Neural progenitor cell (in vitro differentiated cells): ENCODE data around the gene ERBB4.

Experiments
- CTCF ChIP-seq: fragments of 200-600 bp; sonication (generic); IDR thresholded peaks from 2 replicates; pipeline ENCODE4 v1.5.1; 2017; ENCODE audit warnings: antibody characterized with exemption, mild to moderate bottlenecking
- EZH2 ChIP-seq: fragments of 200-600 bp; sonication (generic); IDR thresholded peaks from 2 replicates; pipeline ENCODE4 v1.6.1; 2017; ENCODE audit warnings: antibody characterized with exemption, mild to moderate bottlenecking, moderate library complexity
- EZH2phosphoT487 ChIP-seq: fragments of 200-600 bp; sonication (generic); IDR thresholded peaks from 2 replicates; pipeline ENCODE4 v1.6.1; 2017; ENCODE audit warnings: antibody characterized with exemption

GRCh38 chr2:212441821-212442220, 96.8 kb downstream of the ERBB4 start:
- TF ChIP-seq CTCF (no peak), EZH2 (no peak), EZH2phosphoT487 (no peak)
